Tibial nerve (tissue), 4 donors: Measurements from ENCODE around the gene TAB2. TPM values are rescaled to one million over a fixed set of nuclear protein-coding genes. Genes with fewer than 3 reads are reported as not detected.

Experiments
- DNase-seq, 2 donors: peaks; one replicate each; pipeline ENCODE4 v3.0.0-alpha.2; 2019; ENCODE audit warnings: low spot score in 2 of 2
- H3K27ac ChIP-seq, 4 donors: fragments of 200-600 bp; sonication (generic) in 3 of 4; one replicate each; pipeline ENCODE4 v1.5.1; 2017 to 2019; ENCODE audit warnings: mild to moderate bottlenecking in 1 of 4
- H3K27me3 ChIP-seq, 2 donors: fragments of 200-600 bp; sonication (generic) in 1 of 2; one replicate each; pipeline versions ENCODE4 v1.5.1 to v1.6.0; 2017 to 2019
- H3K36me3 ChIP-seq, 3 donors: fragments of 200-600 bp; sonication (generic); one replicate each; pipeline ENCODE4 v1.5.1; 2018 to 2019
- H3K4me1 ChIP-seq, 4 donors: fragments of 200-600 bp; sonication (generic) in 3 of 4; one replicate each; pipeline ENCODE4 v1.5.1; 2017 to 2019
- H3K4me3 ChIP-seq, 4 donors: fragments of 200-600 bp; sonication (generic) in 3 of 4; one replicate each; pipeline ENCODE4 v1.5.1; 2017 to 2019; ENCODE audit warnings: mild to moderate bottlenecking in 1 of 4, moderate library complexity in 1 of 4
- H3K9me3 ChIP-seq, 4 donors: fragments of 200-600 bp; sonication (generic) in 3 of 4; one replicate each; pipeline ENCODE4 v1.5.1; 2017 to 2019
- CTCF ChIP-seq, 5 experiments: fragments of 200-600 bp in 3 of 5; fragments of 450-650 bp in 2 of 5; sonication (generic) in 3 of 5; IDR thresholded peaks; one replicate each; pipeline ENCODE4 v1.5.1; 2016 to 2019; ENCODE audit warnings: antibody characterized with exemption in 5 of 5, mild to moderate bottlenecking in 3 of 5, moderate library complexity in 2 of 5
- EP300 ChIP-seq, 2 donors: sonication (generic); formaldehyde crosslinking; IDR thresholded peaks; one replicate each; pipeline ENCODE4 v1.6.1; 2017; ENCODE audit warnings: antibody characterized with exemption in 2 of 2, mild to moderate bottlenecking in 1 of 2
- POLR2A ChIP-seq, 2 donors: fragments of 450-650 bp; IDR thresholded peaks; one replicate each; pipeline ENCODE4 v1.6.1; 2017; ENCODE audit warnings: antibody characterized with exemption in 2 of 2, mild to moderate bottlenecking in 2 of 2, moderate library complexity in 2 of 2
- WGBS, 2 donors: methylation state at CpG; one replicate each; pipeline ENCODE4 v1.1.5; 2018; 5-methylcytosine and 5-hydroxymethylcytosine counted together
- total RNA-seq, 4 donors: library from RNA; depleted of rRNA; stranded (reverse); fragments of >200 nt; gene quantifications; one replicate each; pipeline ENCODE4 v1.1.0, GENCODE V29; 2016

Gene TAB2
- total RNA-seq, 4 donors from 2014 or later: 57.5 to 101 (median 74.7) TPM

- Histone ChIP-seq H3K9me3 (no peaks in the 10 kb centered on the region), H3K4me1 (peaks cover 0 to 8% (median 0%) of the 10 kb centered on the region in 4 donors), H3K27me3 (no peaks in the 10 kb centered on the region), H3K36me3 (no peaks in the 10 kb centered on the region), H3K27ac (no peak overlapping the region), H3K4me3 (no peak overlapping the region)
- WGBS, 2 donors: 8 to 22% methylated on average over 1 of the region's 1 CpG
- DNase-seq: no peak
- TF ChIP-seq CTCF (IDR thresholded peaks at IDR 0.05) (no peak), POLR2A (IDR thresholded peaks at IDR 0.05) (no peak), EP300 (IDR thresholded peaks at IDR 0.05) (no peak)
Observed at GRCh38 chr6:149433881-149434280, 116.4 kb downstream of the TAB2 start.

- Histone ChIP-seq H3K27ac (no peak overlapping the region), H3K27me3 (no peaks in the 10 kb centered on the region), H3K4me3 (no peak overlapping the region), H3K36me3 (no peaks in the 10 kb centered on the region), H3K9me3 (no peaks in the 10 kb centered on the region), H3K4me1 (peaks cover 0 to 10% (median 0%) of the 10 kb centered on the region in 4 donors)
- TF ChIP-seq CTCF (IDR thresholded peaks at IDR 0.05): no peak
- no peak for TF ChIP-seq EP300 (IDR thresholded peaks at IDR 0.05)
- no peak for DNase-seq
- WGBS, 2 donors: 86 to 94% methylated on average over 10 to 13 of the region's 13 CpGs
Observed at GRCh38 chr6:149435919-149436586, 118.5 kb downstream of the TAB2 start.

- no peaks in the 10 kb centered on the region for H3K9me3 ChIP-seq
- 91 to 95% methylated on average over 10 to 12 of the region's 12 CpGs for WGBS, 2 donors
- H3K4me1 ChIP-seq: peaks cover 0 to 14% (median 0%) of the 10 kb centered on the region in 4 donors
- no peaks in the 10 kb centered on the region for H3K27me3 ChIP-seq
- TF ChIP-seq CTCF (IDR thresholded peaks at IDR 0.05) (no peak), EP300 (IDR thresholded peaks at IDR 0.05) (no peak), POLR2A (IDR thresholded peaks at IDR 0.05) (no peak)
- H3K36me3 ChIP-seq: no peaks in the 10 kb centered on the region
- H3K27ac ChIP-seq: no peak overlapping the region
- H3K4me3 ChIP-seq: no peak overlapping the region
- DNase-seq: no peak
Observed at GRCh38 chr6:149436647-149437046, 119.1 kb downstream of the TAB2 start.

- Histone ChIP-seq H3K4me1 (peaks cover 0 to 11% (median 0%) of the 10 kb centered on the region in 4 donors), H3K4me3 (no peak overlapping the region), H3K9me3 (no peaks in the 10 kb centered on the region), H3K36me3 (no peaks in the 10 kb centered on the region), H3K27ac (no peak overlapping the region), H3K27me3 (no peaks in the 10 kb centered on the region)
- TF ChIP-seq POLR2A (IDR thresholded peaks at IDR 0.05): no peak
- no peak for TF ChIP-seq CTCF (IDR thresholded peaks at IDR 0.05)
- no peak for TF ChIP-seq EP300 (IDR thresholded peaks at IDR 0.05)
- DNase-seq: no peak
- WGBS, 2 donors: 90 to 94% methylated on average over 3 of the region's 3 CpGs
Observed at GRCh38 chr6:149437212-149437611, 119.7 kb downstream of the TAB2 start.

GRCh38 chr6:149438855-149439254 lies 121.3 kb downstream of the TAB2 start:
- DNase-seq: no peak
- 76 to 89% methylated on average over 3 of the region's 3 CpGs for WGBS, 2 donors
- TF ChIP-seq EP300 (IDR thresholded peaks at IDR 0.05) (no peak), CTCF (IDR thresholded peaks at IDR 0.05) (no peak), POLR2A (IDR thresholded peaks at IDR 0.05) (no peak)
- Histone ChIP-seq H3K4me1 (peaks cover 0 to 9% (median 0%) of the 10 kb centered on the region in 4 donors), H3K9me3 (no peaks in the 10 kb centered on the region), H3K36me3 (no peaks in the 10 kb centered on the region), H3K27me3 (no peaks in the 10 kb centered on the region), H3K27ac (no peak overlapping the region), H3K4me3 (no peak overlapping the region)
